Fibroblast of lung (primary cell): ENCODE data around the gene TBPL1. TPM values are rescaled to one million over a fixed set of nuclear protein-coding genes. Genes with fewer than 3 reads are reported as not detected.

Experiments
- DNase-seq, 2 donors: peaks; one replicate each; pipeline versions ENCODE4 v3.0.0 to v3.0.0-alpha.2; 2010; ENCODE audit warnings: low read depth in 2 of 2
- H2AFZ ChIP-seq: 2 replicates; pipeline ENCODE4 v1.5.1; 2012; ENCODE audit warnings: low read length, control low read depth, inconsistent platforms
- H3K27ac ChIP-seq: 2 replicates; pipeline ENCODE4 v1.5.1; 2011; ENCODE audit warnings: low read length, control low read depth; ENCODE audit not compliant: insufficient read depth
- H3K27me3 ChIP-seq: 2 replicates; pipeline ENCODE4 v1.5.1; 2011; ENCODE audit warnings: mild to moderate bottlenecking, low read length; ENCODE audit not compliant: control insufficient read depth, insufficient read depth
- H3K36me3 ChIP-seq: 2 replicates; pipeline ENCODE4 v1.5.1; 2011; ENCODE audit warnings: low read length; ENCODE audit not compliant: control insufficient read depth, insufficient read depth
- H3K4me1 ChIP-seq: 2 replicates; pipeline ENCODE4 v1.5.1; 2011; ENCODE audit warnings: low read length; ENCODE audit not compliant: control insufficient read depth, insufficient read depth; ENCODE audit errors: extremely low read depth
- H3K4me2 ChIP-seq: 2 replicates; pipeline ENCODE4 v1.5.1; 2011; ENCODE audit warnings: low read length, control low read depth; ENCODE audit not compliant: insufficient read depth; ENCODE audit errors: extremely low read depth
- H3K4me3 ChIP-seq, 4 experiments: fragments of 200-600 bp in 1 of 4; sonication (generic) in 1 of 4; replicated peaks in 1 of 4; 2 replicates each; pipeline ENCODE4 v1.5.1; 2011 to 2016; ENCODE audit warnings: low read length in 4 of 4, low read depth in 3 of 4, mild to moderate bottlenecking in 3 of 4, control low read depth in 2 of 4, inconsistent platforms in 1 of 4, mixed read lengths in 1 of 4; ENCODE audit not compliant: insufficient read depth in 1 of 4; ENCODE audit errors: control extremely low read depth in 1 of 4
- H3K79me2 ChIP-seq: 2 replicates; pipeline ENCODE4 v1.5.1; 2012; ENCODE audit warnings: mild to moderate bottlenecking, low read length, inconsistent platforms; ENCODE audit not compliant: control insufficient read depth, insufficient read depth
- H3K9ac ChIP-seq: 2 replicates; pipeline ENCODE4 v1.5.1; 2011; ENCODE audit warnings: mild to moderate bottlenecking, low read length, control low read depth; ENCODE audit not compliant: insufficient read depth
- H3K9me3 ChIP-seq: 2 replicates; pipeline ENCODE4 v1.5.1; 2012; ENCODE audit warnings: low read depth, low read length; ENCODE audit not compliant: control insufficient read depth, insufficient read depth
- H4K20me1 ChIP-seq: 2 replicates; pipeline ENCODE4 v1.5.1; 2011; ENCODE audit warnings: low read length; ENCODE audit not compliant: control insufficient read depth, insufficient read depth; ENCODE audit errors: extremely low read depth
- EZH2 ChIP-seq: IDR thresholded peaks from 2 replicates; pipeline ENCODE4 v1.5.1; 2012; ENCODE audit warnings: low read length, control low read depth, mild to moderate bottlenecking; ENCODE audit errors: missing control alignments
- polyA plus RNA-seq, 2 donors: library from polyadenylated mRNA; depleted of rRNA in 1 of 2; stranded (reverse) in 1 of 2; unstranded in 1 of 2; fragments of >200 nt; gene quantifications; 2 replicates each; pipeline ENCODE4 v1.2.1, GENCODE V29; 2011 to 2012; ENCODE audit warnings: missing spikeins in 1 of 2
- total RNA-seq: library from RNA; depleted of rRNA; stranded (reverse); fragments of >200 nt; gene quantifications from 2 replicates; pipeline ENCODE4 v1.2.1, GENCODE V29; 2014
- TF ChIP-seq, protein P1 (sequence below), 2 donors: IDR thresholded peaks in 1 of 2; conservative IDR thresholded peaks in 1 of 2; 1 replicate in 1 of 2; 2 replicates in 1 of 2; pipeline ENCODE4 v1.5.1; 2011 to 2012; ENCODE audit warnings: low read length in 2 of 2, control low read depth in 1 of 2, inconsistent platforms in 1 of 2, low read depth in 1 of 2, mild to moderate bottlenecking in 1 of 2

TBPL1 gene
- total and polyA plus RNA-seq, 2 donors (not counting 1 experiment from before 2014, with no cell fraction given): 18.8 to 47.8 TPM

DNA sequence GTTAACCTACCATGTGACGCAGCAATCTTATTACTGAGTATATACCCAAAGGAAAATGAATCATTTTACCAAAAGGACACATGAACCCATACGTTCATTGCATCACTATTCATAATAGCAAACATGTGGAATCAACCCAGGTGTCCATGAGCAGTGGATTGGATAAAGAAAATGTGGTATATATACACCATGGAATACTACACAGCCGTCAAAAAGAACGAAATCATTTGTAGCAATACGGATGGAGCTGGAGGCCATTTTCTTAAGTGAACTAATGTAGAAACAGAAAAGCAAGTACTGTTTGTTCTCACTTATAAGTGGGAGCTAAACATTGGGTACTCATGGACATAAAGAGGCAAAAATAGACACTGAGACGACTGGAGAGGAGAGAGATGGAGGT is 44.2 kb downstream of the TBPL1 start:
- Histone ChIP-seq H3K4me1 (peaks cover 6% of the 10 kb centered on the region), H2AFZ (no peak overlapping the region), H3K27me3 (no peaks in the 10 kb centered on the region), H3K4me3 (no peak overlapping the region), H3K4me2 (no peak overlapping the region), H3K9me3 (no peaks in the 10 kb centered on the region), H3K79me2 (no peaks in the 10 kb centered on the region), H3K27ac (no peak overlapping the region), H3K9ac (no peak overlapping the region), H3K36me3 (no peaks in the 10 kb centered on the region), H4K20me1 (no peaks in the 10 kb centered on the region)
- TF ChIP-seq, protein P1, sequence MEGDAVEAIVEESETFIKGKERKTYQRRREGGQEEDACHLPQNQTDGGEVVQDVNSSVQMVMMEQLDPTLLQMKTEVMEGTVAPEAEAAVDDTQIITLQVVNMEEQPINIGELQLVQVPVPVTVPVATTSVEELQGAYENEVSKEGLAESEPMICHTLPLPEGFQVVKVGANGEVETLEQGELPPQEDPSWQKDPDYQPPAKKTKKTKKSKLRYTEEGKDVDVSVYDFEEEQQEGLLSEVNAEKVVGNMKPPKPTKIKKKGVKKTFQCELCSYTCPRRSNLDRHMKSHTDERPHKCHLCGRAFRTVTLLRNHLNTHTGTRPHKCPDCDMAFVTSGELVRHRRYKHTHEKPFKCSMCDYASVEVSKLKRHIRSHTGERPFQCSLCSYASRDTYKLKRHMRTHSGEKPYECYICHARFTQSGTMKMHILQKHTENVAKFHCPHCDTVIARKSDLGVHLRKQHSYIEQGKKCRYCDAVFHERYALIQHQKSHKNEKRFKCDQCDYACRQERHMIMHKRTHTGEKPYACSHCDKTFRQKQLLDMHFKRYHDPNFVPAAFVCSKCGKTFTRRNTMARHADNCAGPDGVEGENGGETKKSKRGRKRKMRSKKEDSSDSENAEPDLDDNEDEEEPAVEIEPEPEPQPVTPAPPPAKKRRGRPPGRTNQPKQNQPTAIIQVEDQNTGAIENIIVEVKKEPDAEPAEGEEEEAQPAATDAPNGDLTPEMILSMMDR (conservative IDR thresholded peaks at IDR 0.05 in 1 of 2, IDR thresholded peaks at IDR 0.05 in 1 of 2; ENCODE audit: low read depth in 1 of 2, low read length in 2 of 2): no peak
- TF ChIP-seq EZH2: no peak
- no peak for DNase-seq

DNA sequence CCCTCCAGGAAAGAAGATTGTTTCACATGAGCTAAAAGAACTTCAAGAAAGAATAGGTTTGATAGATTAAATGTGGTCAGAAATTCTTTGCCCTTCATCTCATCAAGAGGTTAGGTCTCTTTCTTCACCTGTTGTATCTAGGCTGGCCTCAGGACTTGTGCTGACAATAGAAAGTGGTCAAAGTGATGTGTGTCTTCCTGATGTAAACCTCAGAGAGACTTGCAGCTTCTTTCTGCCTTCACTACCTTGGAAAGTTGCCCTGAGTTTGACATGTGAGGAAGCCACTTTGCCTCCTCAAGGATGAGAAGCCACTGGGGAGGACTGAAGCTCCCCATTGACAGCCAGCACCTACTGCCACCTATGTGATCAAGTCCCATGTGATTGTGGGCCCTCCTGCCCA is 46.3 kb downstream of the TBPL1 start:
- H3K4me2 ChIP-seq: no peak overlapping the region
- no peak overlapping the region for H3K9ac ChIP-seq
- no peaks in the 10 kb centered on the region for H3K9me3 ChIP-seq
- no peaks in the 10 kb centered on the region for H4K20me1 ChIP-seq
- TF ChIP-seq, protein P1 (conservative IDR thresholded peaks at IDR 0.05 in 1 of 2, IDR thresholded peaks at IDR 0.05 in 1 of 2; ENCODE audit: low read depth in 1 of 2, low read length in 2 of 2): no peak
- no peak for TF ChIP-seq EZH2
- no peaks in the 10 kb centered on the region for H3K36me3 ChIP-seq
- H3K4me3 ChIP-seq: no peak overlapping the region
- no peak overlapping the region for H2AFZ ChIP-seq
- no peaks in the 10 kb centered on the region for H3K27me3 ChIP-seq
- no peak overlapping the region for H3K27ac ChIP-seq
- H3K79me2 ChIP-seq: no peaks in the 10 kb centered on the region
- peaks cover 6% of the 10 kb centered on the region for H3K4me1 ChIP-seq
- DNase-seq: no peak

DNA sequence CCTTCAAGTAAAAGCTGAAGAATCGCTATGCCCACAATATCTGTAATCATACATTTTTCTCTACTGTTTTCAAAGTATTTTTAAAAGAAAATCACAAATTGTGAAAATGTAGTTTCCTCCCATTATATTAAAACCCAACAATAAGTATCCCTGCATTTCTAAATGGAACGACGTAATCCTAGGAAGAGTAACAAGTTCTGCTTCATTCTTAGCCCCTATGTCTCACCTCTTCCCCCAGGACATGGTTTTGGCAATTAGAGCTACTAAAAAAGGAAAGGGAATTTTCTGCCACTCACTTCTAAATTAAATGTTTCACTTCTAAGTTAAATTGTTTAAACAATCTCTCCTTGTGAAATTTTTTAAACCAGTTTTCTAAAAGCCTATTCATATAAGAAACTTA is 47.4 kb downstream of the TBPL1 start:
- no peak overlapping the region for H3K4me3 ChIP-seq
- no peak overlapping the region for H3K4me2 ChIP-seq
- no peak overlapping the region for H2AFZ ChIP-seq
- no peak overlapping the region for H3K27ac ChIP-seq
- TF ChIP-seq, protein P1 (conservative IDR thresholded peaks at IDR 0.05 in 1 of 2, IDR thresholded peaks at IDR 0.05 in 1 of 2; ENCODE audit: low read depth in 1 of 2, low read length in 2 of 2): no peak
- no peak for TF ChIP-seq EZH2
- no peaks in the 10 kb centered on the region for H3K9me3 ChIP-seq
- no peak overlapping the region for H3K9ac ChIP-seq
- H3K36me3 ChIP-seq: no peaks in the 10 kb centered on the region
- DNase-seq: no peak
- H3K4me1 ChIP-seq: peaks cover 6% of the 10 kb centered on the region
- no peaks in the 10 kb centered on the region for H4K20me1 ChIP-seq
- H3K79me2 ChIP-seq: no peaks in the 10 kb centered on the region
- no peaks in the 10 kb centered on the region for H3K27me3 ChIP-seq
